Transverse colon (tissue), 4 donors: ENCODE measurements around the gene TAOK2. TPM values are rescaled to one million over a fixed set of nuclear protein-coding genes. Genes with fewer than 3 reads are reported as not detected.

Experiments used
- DNase-seq: peaks from one replicate; pipeline ENCODE4 v3.0.0-alpha.2; 2019
- H3K27ac ChIP-seq, 4 donors: fragments of 200-600 bp; sonication (generic); 2 replicates each; pipeline ENCODE4 v1.5.1; 2016 to 2018; ENCODE audit warnings: inconsistent platforms in 4 of 4
- H3K27me3 ChIP-seq: fragments of 200-600 bp; sonication (generic); 2 replicates; pipeline ENCODE4 v1.5.1; 2017; ENCODE audit warnings: inconsistent platforms
- H3K36me3 ChIP-seq, 4 donors: fragments of 200-600 bp; sonication (generic); 2 replicates each; pipeline ENCODE4 v1.5.1; 2017 to 2019; ENCODE audit warnings: inconsistent platforms in 4 of 4
- H3K4me1 ChIP-seq, 4 donors: fragments of 200-600 bp; sonication (generic); 2 replicates each; pipeline ENCODE4 v1.5.1; 2017 to 2020; ENCODE audit warnings: inconsistent platforms in 4 of 4
- H3K4me3 ChIP-seq, 4 donors: fragments of 200-600 bp; sonication (generic); 1 replicate in 1 of 4; 2 replicates in 3 of 4; pipeline versions ENCODE4 v1.5.1 to v1.6.1; 2017 to 2019; ENCODE audit warnings: inconsistent platforms in 4 of 4
- H3K9me3 ChIP-seq, 2 donors: fragments of 200-600 bp; sonication (generic); 2 replicates each; pipeline ENCODE4 v1.5.1; 2017 to 2019; ENCODE audit warnings: inconsistent platforms in 2 of 2
- CTCF ChIP-seq, 5 experiments: fragments of 200-600 bp in 3 of 5; fragments of 450-650 bp in 2 of 5; sonication (generic) in 3 of 5; IDR thresholded peaks; 1 replicate in 2 of 5; 2 replicates in 3 of 5; pipeline ENCODE4 v1.5.1; 2016 to 2017; ENCODE audit warnings: antibody characterized with exemption in 5 of 5, inconsistent platforms in 3 of 5, mild to moderate bottlenecking in 2 of 5, moderate library complexity in 1 of 5
- EP300 ChIP-seq: sonication (generic); formaldehyde crosslinking; IDR thresholded peaks from one replicate; pipeline ENCODE4 v1.6.1; 2017; ENCODE audit warnings: antibody characterized with exemption, low read depth
- POLR2A ChIP-seq: fragments of 450-650 bp; IDR thresholded peaks from one replicate; pipeline ENCODE4 v1.6.1; 2016; ENCODE audit warnings: antibody characterized with exemption, mild to moderate bottlenecking, moderate library complexity
- POLR2AphosphoS5 ChIP-seq, 3 donors: sonication (generic); formaldehyde crosslinking; IDR thresholded peaks; one replicate each; pipeline ENCODE4 v1.6.1; 2016; ENCODE audit warnings: antibody characterized with exemption in 3 of 3
- WGBS, 2 donors: methylation state at CpG; one replicate each; pipeline ENCODE4 v1.1.5; 2018; ENCODE audit warnings: low coverage in 1 of 2; 5-methylcytosine and 5-hydroxymethylcytosine counted together
- in situ Hi-C, 4 donors: fragments of 200-750 bp; cut with MboI; loops; one replicate each; pipeline versions ENCODE4 v1.15.0 to v1.15.1; 2017; ENCODE audit warnings: low sequenced_read_pairs in 3 of 4, low pct_ligation_motif_present in 1 of 4, low pct_unique_long_range_greater_than_20kb in 1 of 4
- intact Hi-C: fragments of 100-400 bp; cut with DNase I; formaldehyde crosslinking; loops from one replicate; pipeline ENCODE4 v1.15.1; 2023; ENCODE audit warnings: low total_unique reads
- total RNA-seq, 4 donors: library from RNA; depleted of rRNA; stranded (reverse); fragments of >200 nt; gene quantifications; one replicate each; pipeline ENCODE4 v1.1.0, GENCODE V29; 2016

The TAOK2 gene
- total RNA-seq, 4 donors from 2014 or later, result 54.6 to 103 (median 68.1) TPM

GRCh38 chr16:30023586-30023985 is 49.9 kb downstream of the TAOK2 start:
- no peak for DNase-seq
- 79% methylated on average over 11 of the region's 11 CpGs; no CpG with 5 or more reads in 1 of the 2 donors for WGBS, 2 donors
- no peak overlapping the region for H3K27ac ChIP-seq
- H3K9me3 ChIP-seq, result no peaks in the 10 kb centered on the region
- H3K27me3 ChIP-seq, result peaks cover 38% of the 10 kb centered on the region
- no peaks in the 10 kb centered on the region for H3K36me3 ChIP-seq
- H3K4me3 ChIP-seq, result no peak overlapping the region
- TF ChIP-seq POLR2A, result no peak
- no peak for TF ChIP-seq EP300
- TF ChIP-seq POLR2AphosphoS5 (IDR thresholded peaks at IDR 0.05), result no peak
- TF ChIP-seq CTCF (IDR thresholded peaks at IDR 0.05), result no peak
- in situ Hi-C loops, result loop anchor here (10.0 to 25.0 kb wide), 3 partner anchors 161 to 336 kb away; partner anchors contain the start of genes CDIPT (in 2 of the 4) and QPRT (in 1 of the 4)
- intact Hi-C loops, result loop anchor here (5.0 kb wide), 1 partner anchor 326 kb away; no protein-coding TSS in a partner anchor
- H3K4me1 ChIP-seq, result peaks cover 0 to 10% (median 4%) of the 10 kb centered on the region in 4 donors

- no peak overlapping the region for H3K27ac ChIP-seq
- H3K27me3 ChIP-seq, result peaks cover 46% of the 10 kb centered on the region
- H3K4me3 ChIP-seq, result no peak overlapping the region
- no peaks in the 10 kb centered on the region for H3K9me3 ChIP-seq
- DNase-seq, result no peak
- H3K36me3 ChIP-seq, result no peaks in the 10 kb centered on the region
- intact Hi-C loops, result loop anchor here (5.0 kb wide), 1 partner anchor 327 kb away; no protein-coding TSS in a partner anchor
- no peak for TF ChIP-seq POLR2AphosphoS5 (IDR thresholded peaks at IDR 0.05)
- no peak for TF ChIP-seq EP300
- in situ Hi-C loops, result loop anchor here (10.0 to 25.0 kb wide), 3 partner anchors 162 to 337 kb away; partner anchors contain the start of genes CDIPT (in 2 of the 4) and QPRT (in 1 of the 4)
- peaks cover 0 to 10% (median 4%) of the 10 kb centered on the region in 4 donors for H3K4me1 ChIP-seq
- 68% methylated on average over 16 of the region's 16 CpGs; no CpG with 5 or more reads in 1 of the 2 donors for WGBS, 2 donors
These were observed 50.8 kb downstream of the TAOK2 start for GRCh38 chr16:30024451-30024850.

GRCh38 chr16:30025156-30025555 is 51.5 kb downstream of the TAOK2 start:
- no peak for DNase-seq
- H3K4me3 ChIP-seq, result no peak overlapping the region
- H3K27ac ChIP-seq, result no peak overlapping the region
- H3K36me3 ChIP-seq, result no peaks in the 10 kb centered on the region
- WGBS, 2 donors, result 68% methylated on average over 20 of the region's 20 CpGs; no CpG with 5 or more reads in 1 of the 2 donors
- H3K9me3 ChIP-seq, result no peaks in the 10 kb centered on the region
- peaks cover 53% of the 10 kb centered on the region for H3K27me3 ChIP-seq
- peaks cover 0 to 10% (median 4%) of the 10 kb centered on the region in 4 donors for H3K4me1 ChIP-seq
- in situ Hi-C loops, result loop anchor here in 3 of 4 donors (10.0 to 25.0 kb wide), 2 partner anchors 138 to 330 kb away; partner anchors contain the start of gene SEZ6L2 (in 1 of the 3)
- TF ChIP-seq POLR2A (no peak), EP300 (no peak), CTCF (IDR thresholded peaks at IDR 0.05) (no peak), POLR2AphosphoS5 (IDR thresholded peaks at IDR 0.05) (no peak)
- intact Hi-C loops, result no loop called here

- Histone ChIP-seq H3K4me1 (peaks cover 0 to 10% (median 5%) of the 10 kb centered on the region in 4 donors), H3K4me3 (no peak overlapping the region), H3K9me3 (no peaks in the 10 kb centered on the region), H3K36me3 (no peaks in the 10 kb centered on the region), H3K27me3 (peaks cover 58% of the 10 kb centered on the region), H3K27ac (no peak overlapping the region)
- WGBS, 2 donors, result 45% methylated on average over 7 of the region's 7 CpGs; no CpG with 5 or more reads in 1 of the 2 donors
- no peak for DNase-seq
- in situ Hi-C loops (loop anchor here in 3 of 4 donors (10.0 to 25.0 kb wide), 2 partner anchors 138 to 331 kb away; partner anchors contain the start of gene SEZ6L2 (in 1 of the 3)), intact Hi-C loops (no loop called here)
- TF ChIP-seq POLR2AphosphoS5 (IDR thresholded peaks at IDR 0.05) (no peak), CTCF (IDR thresholded peaks at IDR 0.05) (no peak), POLR2A (no peak), EP300 (no peak)
These were observed 51.9 kb downstream of the TAOK2 start for GRCh38 chr16:30025574-30025973.
